Activated T-cell treated with anti-CD3 and anti-CD28 coated beads, Interleukin-2, amount 50 U/mL, for 4 hours (primary cell): ENCODE results near the gene NME4. TPM values are rescaled to one million over a fixed set of nuclear protein-coding genes. Genes with fewer than 3 reads are reported as not detected.
"Not testable (repeated sequence)": the region's sequence is repeated elsewhere in the genome, so short reads cannot be mapped to it uniquely, and the experiment has no call there.

Experiments
- ATAC-seq, 2 donors: fragments of 200-7000 bp; cut with Tn5 transposase; one replicate each; pipeline ENCODE4 v1.10.0; 2021
- DNase-seq: peaks from one replicate; pipeline ENCODE4 v3.0.0-alpha.2; 2020
- H3K27me3 Mint-ChIP-seq: one replicate; pipeline ENCODE4 v1.8.0; 2021; ENCODE audit warnings: low read depth, mixed read lengths
- H3K36me3 Mint-ChIP-seq: one replicate; pipeline ENCODE4 v1.8.0; 2022; ENCODE audit warnings: mixed read lengths; ENCODE audit not compliant: insufficient read depth
- H3K4me1 Mint-ChIP-seq: one replicate; pipeline ENCODE4 v1.8.0; 2021; ENCODE audit warnings: low read depth, mixed read lengths
- H3K4me3 Mint-ChIP-seq: one replicate; pipeline ENCODE4 v1.8.0; 2021; ENCODE audit warnings: mild to moderate bottlenecking, moderate library complexity, mixed read lengths
- H3K9me3 Mint-ChIP-seq: one replicate; pipeline ENCODE4 v1.8.0; 2021; ENCODE audit warnings: mixed read lengths
- total RNA-seq, 3 donors: library from RNA; stranded (reverse); gene quantifications; one replicate each; pipeline ENCODE4 v1.2.1, GENCODE V29; 2021

Gene NME4
- total RNA-seq, 3 donors from 2014 or later: 46.1 to 78.9 (median 52.7) TPM

GRCh38 chr16:411576-412265, 14.7 kb downstream of the NME4 start:
- H3K27me3 Mint-ChIP-seq: no peaks in the 10 kb centered on the region
- H3K36me3 Mint-ChIP-seq: no peaks in the 10 kb centered on the region
- no peaks in the 10 kb centered on the region for H3K9me3 Mint-ChIP-seq
- no peak overlapping the region for H3K4me3 Mint-ChIP-seq
- ATAC-seq (no peak), DNase-seq (no peak)
- no peaks in the 10 kb centered on the region for H3K4me1 Mint-ChIP-seq

GRCh38 chr16:414395-415169, 17.6 kb downstream of the NME4 start:
- Mint-ChIP-seq H3K9me3 (no peaks in the 10 kb centered on the region), H3K36me3 (no peaks in the 10 kb centered on the region), H3K4me3 (no peak overlapping the region), H3K27me3 (no peaks in the 10 kb centered on the region), H3K4me1 (no peaks in the 10 kb centered on the region)
- no peak for DNase-seq
- ATAC-seq: no peak

- H3K9me3 Mint-ChIP-seq, H3K4me1 Mint-ChIP-seq, H3K4me3 Mint-ChIP-seq, DNase-seq, H3K36me3 Mint-ChIP-seq, ATAC-seq, H3K27me3 Mint-ChIP-seq: not testable (repeated sequence)
These were observed 18.1 kb downstream of the NME4 start for GRCh38 chr16:415170-415498.

- H3K4me3 Mint-ChIP-seq, DNase-seq: not testable (repeated sequence)
These were observed 25.2 kb downstream of the NME4 start for GRCh38 chr16:422179-422578.

GRCh38 chr16:424033-424622, 27.1 kb downstream of the NME4 start:
- no peak for ATAC-seq
- no peaks in the 10 kb centered on the region for H3K9me3 Mint-ChIP-seq
- H3K4me1 Mint-ChIP-seq: peaks cover 29% of the 10 kb centered on the region
- DNase-seq: no peak
- H3K27me3 Mint-ChIP-seq: no peaks in the 10 kb centered on the region
- peaks cover 3% of the 10 kb centered on the region for H3K36me3 Mint-ChIP-seq
- peak overlapping the region; percentile 85 for H3K4me3 Mint-ChIP-seq

More at GRCh38 chr16:422179-422578, 25.2 kb downstream of the NME4 start:
- not testable (repeated sequence) for H3K27me3 Mint-ChIP-seq, ATAC-seq, H3K36me3 Mint-ChIP-seq, H3K9me3 Mint-ChIP-seq
- H3K4me1 Mint-ChIP-seq: peaks cover 12% of the 10 kb centered on the region

GRCh38 chr16:424623-425081, 27.7 kb downstream of the NME4 start:
- peaks cover 3% of the 10 kb centered on the region for H3K36me3 Mint-ChIP-seq
- H3K4me1 Mint-ChIP-seq: peaks cover 29% of the 10 kb centered on the region
- no peaks in the 10 kb centered on the region for H3K27me3 Mint-ChIP-seq
- ATAC-seq (peak in 1 of 2 donors; percentile 1), DNase-seq (no peak)
- H3K4me3 Mint-ChIP-seq: peak overlapping the region; percentile 85
- H3K9me3 Mint-ChIP-seq: no peaks in the 10 kb centered on the region

- DNase-seq: peak; percentile 84
These were observed 28.2 kb downstream of the NME4 start, which contains the start of gene RAB11FIP3 for GRCh38 chr16:425082-425718. Gene RAB11FIP3, plus strand, starts transcription at chr16:425649. Its CDS starts 358 bp downstream, at chr16:426007.

GRCh38 chr16:425740-426114, 28.7 kb downstream of the NME4 start:
- no peaks in the 10 kb centered on the region for H3K9me3 Mint-ChIP-seq
- H3K4me1 Mint-ChIP-seq: peaks cover 29% of the 10 kb centered on the region
- peaks cover 3% of the 10 kb centered on the region for H3K36me3 Mint-ChIP-seq
- DNase-seq: peak; percentile 24
- peak overlapping the region; percentile 85 for H3K4me3 Mint-ChIP-seq
- ATAC-seq: peak; percentile 59 to 69
- no peaks in the 10 kb centered on the region for H3K27me3 Mint-ChIP-seq

More at GRCh38 chr16:425082-425718, 28.2 kb downstream of the NME4 start, which contains the start of gene RAB11FIP3:
- Mint-ChIP-seq H3K4me3 (peak within 1 kb of the TSS; percentile 85), H3K4me1 (peaks cover 29% of the 10 kb centered on the region), H3K9me3 (no peaks in the 10 kb centered on the region), H3K27me3 (no peaks in the 10 kb centered on the region), H3K36me3 (peaks cover 3% of the 10 kb centered on the region)
- ATAC-seq: peak; percentile 93 to 94

GRCh38 chr16:426115-426905, 29.3 kb downstream of the NME4 start:
- H3K27me3 Mint-ChIP-seq: no peaks in the 10 kb centered on the region
- ATAC-seq: peak in 1 of 2 donors; percentile 1
- peaks cover 6% of the 10 kb centered on the region for H3K36me3 Mint-ChIP-seq
- no peak for DNase-seq
- peak overlapping the region; percentile 82 for H3K4me3 Mint-ChIP-seq
- H3K9me3 Mint-ChIP-seq: no peaks in the 10 kb centered on the region
- peaks cover 31% of the 10 kb centered on the region for H3K4me1 Mint-ChIP-seq

GRCh38 chr16:426906-427249, 29.9 kb downstream of the NME4 start:
- no peaks in the 10 kb centered on the region for H3K27me3 Mint-ChIP-seq
- H3K4me1 Mint-ChIP-seq: peaks cover 31% of the 10 kb centered on the region
- H3K9me3 Mint-ChIP-seq: no peaks in the 10 kb centered on the region
- ATAC-seq (no peak), DNase-seq (no peak)
- peak overlapping the region; percentile 82 for H3K4me3 Mint-ChIP-seq
- peaks cover 6% of the 10 kb centered on the region for H3K36me3 Mint-ChIP-seq

- DNase-seq (no peak), ATAC-seq (no peak)
- Mint-ChIP-seq H3K4me1 (peaks cover 31% of the 10 kb centered on the region), H3K36me3 (peaks cover 6% of the 10 kb centered on the region), H3K9me3 (no peaks in the 10 kb centered on the region), H3K4me3 (peak overlapping the region; percentile 82), H3K27me3 (no peaks in the 10 kb centered on the region)
These were observed 30.3 kb downstream of the NME4 start for GRCh38 chr16:427250-427649.

- no peaks in the 10 kb centered on the region for H3K27me3 Mint-ChIP-seq
- DNase-seq: no peak
- ATAC-seq: no peak
- peaks cover 8% of the 10 kb centered on the region for H3K36me3 Mint-ChIP-seq
- H3K4me1 Mint-ChIP-seq: peaks cover 24% of the 10 kb centered on the region
- H3K9me3 Mint-ChIP-seq: no peaks in the 10 kb centered on the region
- no peak overlapping the region for H3K4me3 Mint-ChIP-seq
These were observed 33.9 kb downstream of the NME4 start for GRCh38 chr16:430904-431303.

- Mint-ChIP-seq H3K9me3 (no peaks in the 10 kb centered on the region), H3K36me3 (peaks cover 13% of the 10 kb centered on the region), H3K27me3 (no peaks in the 10 kb centered on the region), H3K4me3 (no peak overlapping the region), H3K4me1 (peaks cover 2% of the 10 kb centered on the region)
- ATAC-seq (no peak), DNase-seq (no peak)
These were observed 43.6 kb downstream of the NME4 start for GRCh38 chr16:440627-441026.

- H3K36me3 Mint-ChIP-seq: peaks cover 13% of the 10 kb centered on the region
- peaks cover 2% of the 10 kb centered on the region for H3K4me1 Mint-ChIP-seq
- DNase-seq (no peak), ATAC-seq (no peak)
- H3K9me3 Mint-ChIP-seq: no peaks in the 10 kb centered on the region
- no peaks in the 10 kb centered on the region for H3K27me3 Mint-ChIP-seq
- no peak overlapping the region for H3K4me3 Mint-ChIP-seq
These were observed 44.4 kb downstream of the NME4 start for GRCh38 chr16:441447-441846.
